ENCODE measurements around the gene BCAP31. TPM values are rescaled to one million over a fixed set of nuclear protein-coding genes. Genes with fewer than 3 reads are reported as not detected.

BCAP31 gene
- total RNA-seq, 1 donor, result 127 TPM

DNA sequence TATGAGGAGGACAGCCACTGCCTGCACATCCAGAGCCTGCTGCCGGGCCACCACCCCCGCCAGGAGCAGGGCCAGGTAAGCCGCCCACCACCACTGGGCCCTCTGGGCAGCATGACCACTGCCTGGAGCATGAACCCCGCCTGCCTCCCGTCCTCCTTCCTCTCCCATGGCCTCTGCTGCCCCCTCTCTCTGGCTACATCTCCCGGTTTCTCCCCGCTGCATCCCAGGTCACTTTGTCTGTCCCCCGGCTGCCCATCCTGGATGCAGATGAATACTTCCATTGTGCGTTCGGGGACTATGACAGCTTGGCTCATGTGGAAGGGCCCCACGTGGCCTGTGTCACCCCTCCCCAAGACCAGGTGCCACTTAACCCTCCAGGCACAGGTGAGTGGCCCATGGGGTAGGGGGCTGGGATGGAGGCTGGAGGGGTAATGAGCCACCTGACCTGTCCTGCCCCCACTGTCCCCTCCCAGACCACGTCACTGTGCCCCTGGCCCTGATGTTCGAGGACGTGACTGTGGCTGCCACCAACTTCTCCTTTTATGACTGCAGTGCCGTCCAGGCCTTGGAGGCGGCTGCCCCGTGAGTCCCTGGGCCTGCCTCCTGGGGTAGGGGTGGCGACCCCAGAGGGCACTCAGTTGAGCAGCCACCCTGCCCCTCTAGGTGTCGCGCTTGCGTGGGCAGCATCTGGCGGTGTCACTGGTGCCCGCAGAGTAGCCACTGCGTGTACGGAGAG, 45.8 kb upstream of the BCAP31 start:
- no peak overlapping the region for H3K4me3 ChIP-seq (ENCODE audit: low read depth, low read length)
- no peak for DNase-seq (ENCODE audit: low read depth)
- TF ChIP-seq CTCF (IDR thresholded peaks at IDR 0.05; ENCODE audit: insufficient read depth, low read depth, low read length), result no peak

GRCh38 chrX:153769158-153769864, 45.1 kb upstream of the BCAP31 start:
- H3K4me3 ChIP-seq (ENCODE audit: low read depth, low read length), result no peak overlapping the region
- TF ChIP-seq CTCF (IDR thresholded peaks at IDR 0.05; ENCODE audit: insufficient read depth, low read depth, low read length), result no peak
- DNase-seq (ENCODE audit: low read depth), result no peak

GRCh38 chrX:153768311-153769157, 44.3 kb upstream of the BCAP31 start:
- DNase-seq (ENCODE audit: low read depth), result no peak
- no peak for TF ChIP-seq CTCF (IDR thresholded peaks at IDR 0.05; ENCODE audit: insufficient read depth, low read depth, low read length)
- no peak overlapping the region for H3K4me3 ChIP-seq (ENCODE audit: low read depth, low read length)

- no peak for TF ChIP-seq CTCF (IDR thresholded peaks at IDR 0.05; ENCODE audit: insufficient read depth, low read depth, low read length)
- no peak for DNase-seq (ENCODE audit: low read depth)
- no peak overlapping the region for H3K4me3 ChIP-seq (ENCODE audit: low read depth, low read length)
These were observed 43.5 kb upstream of the BCAP31 start for GRCh38 chrX:153767674-153768055.

GRCh38 chrX:153766871-153767673, 42.9 kb upstream of the BCAP31 start:
- no peak for TF ChIP-seq CTCF (IDR thresholded peaks at IDR 0.05; ENCODE audit: insufficient read depth, low read depth, low read length)

More at GRCh38 chrX:153766871-153767673, 42.9 kb upstream of the BCAP31 start:
- DNase-seq (ENCODE audit: low read depth), result no peak
- H3K4me3 ChIP-seq (ENCODE audit: low read depth, low read length), result no peak overlapping the region

Data from fibroblast of villous mesenchyme (primary cell).